GM23338 (cell line): ENCODE results near the gene CTNND2. TPM values are rescaled to one million over a fixed set of nuclear protein-coding genes. Genes with fewer than 3 reads are reported as not detected.

Source experiments
- ATAC-seq: fragments of 200-7000 bp; cut with Tn5 transposase; 3 replicates; pipeline ENCODE4 v1.9.1; 2020
- DNase-seq: peaks from one replicate; pipeline ENCODE4 v3.0.0-alpha.2; 2015; ENCODE audit warnings: low spot score
- H2AFZ ChIP-seq: fragments of 200-600 bp; sonication (generic); 2 replicates; pipeline ENCODE4 v1.8.0; 2016; ENCODE audit warnings: antibody characterized with exemption, mild to moderate bottlenecking, moderate library complexity
- H3F3A ChIP-seq: fragments of 200-600 bp; sonication (generic); replicated peaks from 2 replicates; pipeline ENCODE4 v1.8.0; 2017; ENCODE audit warnings: antibody characterized with exemption, mixed run types, low read depth
- H3K27ac ChIP-seq: fragments of 200-600 bp; sonication (generic); 2 replicates; pipeline ENCODE4 v1.6.1; 2016; ENCODE audit warnings: low read depth
- H3K27me3 ChIP-seq: fragments of 200-600 bp; sonication (generic); 2 replicates; pipeline ENCODE4 v1.8.0; 2016; ENCODE audit warnings: mild to moderate bottlenecking, mixed run types, moderate library complexity; ENCODE audit not compliant: insufficient read depth
- H3K36me3 ChIP-seq: fragments of 200-600 bp; sonication (generic); 2 replicates; pipeline ENCODE4 v1.8.0; 2016; ENCODE audit warnings: mild to moderate bottlenecking; ENCODE audit not compliant: insufficient read depth
- H3K4me1 ChIP-seq: fragments of 200-600 bp; sonication (generic); 2 replicates; pipeline ENCODE4 v1.8.0; 2016; ENCODE audit warnings: mild to moderate bottlenecking, moderate library complexity; ENCODE audit not compliant: insufficient read depth
- H3K4me2 ChIP-seq: fragments of 200-600 bp; sonication (generic); 2 replicates; pipeline ENCODE4 v1.7.1; 2017; ENCODE audit warnings: mixed run types
- H3K4me3 ChIP-seq: fragments of 200-600 bp; sonication (generic); 2 replicates; pipeline ENCODE4 v1.6.1; 2016; ENCODE audit warnings: mixed run types
- H3K79me2 ChIP-seq: fragments of 200-600 bp; sonication (generic); replicated peaks from 2 replicates; pipeline ENCODE4 v1.8.0; 2017; ENCODE audit warnings: mild to moderate bottlenecking; ENCODE audit not compliant: insufficient read depth
- H3K9me2 ChIP-seq: fragments of 200-600 bp; sonication (generic); 2 replicates; pipeline ENCODE4 v1.8.0; 2017; ENCODE audit not compliant: insufficient read depth
- H4K20me1 ChIP-seq: fragments of 200-600 bp; sonication (generic); replicated peaks from 2 replicates; pipeline ENCODE4 v1.8.0; 2017; ENCODE audit warnings: mild to moderate bottlenecking; ENCODE audit not compliant: insufficient read depth
- H3K27ac Mint-ChIP-seq: 2 replicates; pipeline ENCODE4 v1.8.0; 2020; ENCODE audit warnings: inconsistent platforms, mild to moderate bottlenecking, moderate library complexity, mixed read lengths
- H3K27me3 Mint-ChIP-seq: 3 replicates; pipeline ENCODE4 v1.8.0; 2022; ENCODE audit warnings: low read depth, mild to moderate bottlenecking, moderate library complexity, mixed read lengths, inconsistent platforms; ENCODE audit not compliant: insufficient read depth, poor library complexity
- H3K36me3 Mint-ChIP-seq: 3 replicates; pipeline ENCODE4 v1.8.0; 2021; ENCODE audit warnings: low read depth, mild to moderate bottlenecking, inconsistent platforms, moderate library complexity, mixed read lengths
- H3K4me1 Mint-ChIP-seq: 3 replicates; pipeline ENCODE4 v1.8.0; 2020; ENCODE audit warnings: mild to moderate bottlenecking, inconsistent platforms, mixed read lengths
- H3K4me3 Mint-ChIP-seq: 3 replicates; pipeline ENCODE4 v1.8.0; 2021; ENCODE audit warnings: moderate library complexity, mild to moderate bottlenecking, inconsistent platforms, mixed read lengths
- H3K9me3 Mint-ChIP-seq: 3 replicates; pipeline ENCODE4 v1.8.0; 2020; ENCODE audit warnings: moderate library complexity, mild to moderate bottlenecking, inconsistent platforms, mixed read lengths
- CREB1 ChIP-seq: fragments of 250-450 bp; sonication (Bioruptor Pico); IDR thresholded peaks from 2 replicates; pipeline ENCODE4 v1.5.0; 2020; ENCODE audit warnings: low read depth, mild to moderate bottlenecking, moderate library complexity
- ETS1 ChIP-seq: IDR thresholded peaks from 2 replicates; pipeline ENCODE4 v1.6.1; 2016; ENCODE audit warnings: antibody characterized with exemption
- EZH2phosphoT487 ChIP-seq: fragments of 200-600 bp; sonication (generic); IDR thresholded peaks from one replicate; pipeline ENCODE4 v1.8.1; 2018; ENCODE audit warnings: antibody characterized with exemption; ENCODE audit not compliant: unreplicated experiment
- JUNB ChIP-seq: IDR thresholded peaks from one replicate; pipeline ENCODE4 v1.6.1; 2016; ENCODE audit warnings: antibody characterized with exemption; ENCODE audit not compliant: unreplicated experiment
- NANOG ChIP-seq: IDR thresholded peaks from 2 replicates; pipeline ENCODE4 v1.6.1; 2016; ENCODE audit warnings: antibody characterized with exemption, borderline replicate concordance
- POLR2AphosphoS5 ChIP-seq: IDR thresholded peaks from 2 replicates; pipeline ENCODE4 v1.6.1; 2016; ENCODE audit warnings: antibody characterized with exemption, low read depth
- STAT1 ChIP-seq: IDR thresholded peaks from one replicate; pipeline ENCODE4 v1.6.1; 2016; ENCODE audit warnings: antibody characterized with exemption; ENCODE audit not compliant: unreplicated experiment
- polyA plus RNA-seq: library from polyadenylated mRNA; unstranded; fragments of >200 nt; fragmentation: Nextera tagmentation; extraction: Ambion mirVana; gene quantifications from 2 replicates; pipeline ENCODE4 v1.2.1, GENCODE V29; 2016
- total RNA-seq: library from RNA; depleted of rRNA; stranded (reverse); fragments of >200 nt; shearing (Covaris generic); gene quantifications from 2 replicates; pipeline ENCODE4 v1.2.3, GENCODE V29; 2014
- TF ChIP-seq, protein P1 (sequence below): fragments of 250-450 bp; sonication (Bioruptor Pico); IDR thresholded peaks from 2 replicates; pipeline ENCODE4 v1.5.0; 2020; ENCODE audit warnings: mild to moderate bottlenecking, moderate library complexity

Gene CTNND2
- total and polyA plus RNA-seq, 2 experiments from 2014 or later, result 5.1 to 7.0 TPM

GRCh38 chr5:11497651-11498050 is 406.6 kb downstream of the CTNND2 start (continued):
- TF ChIP-seq, protein P1, sequence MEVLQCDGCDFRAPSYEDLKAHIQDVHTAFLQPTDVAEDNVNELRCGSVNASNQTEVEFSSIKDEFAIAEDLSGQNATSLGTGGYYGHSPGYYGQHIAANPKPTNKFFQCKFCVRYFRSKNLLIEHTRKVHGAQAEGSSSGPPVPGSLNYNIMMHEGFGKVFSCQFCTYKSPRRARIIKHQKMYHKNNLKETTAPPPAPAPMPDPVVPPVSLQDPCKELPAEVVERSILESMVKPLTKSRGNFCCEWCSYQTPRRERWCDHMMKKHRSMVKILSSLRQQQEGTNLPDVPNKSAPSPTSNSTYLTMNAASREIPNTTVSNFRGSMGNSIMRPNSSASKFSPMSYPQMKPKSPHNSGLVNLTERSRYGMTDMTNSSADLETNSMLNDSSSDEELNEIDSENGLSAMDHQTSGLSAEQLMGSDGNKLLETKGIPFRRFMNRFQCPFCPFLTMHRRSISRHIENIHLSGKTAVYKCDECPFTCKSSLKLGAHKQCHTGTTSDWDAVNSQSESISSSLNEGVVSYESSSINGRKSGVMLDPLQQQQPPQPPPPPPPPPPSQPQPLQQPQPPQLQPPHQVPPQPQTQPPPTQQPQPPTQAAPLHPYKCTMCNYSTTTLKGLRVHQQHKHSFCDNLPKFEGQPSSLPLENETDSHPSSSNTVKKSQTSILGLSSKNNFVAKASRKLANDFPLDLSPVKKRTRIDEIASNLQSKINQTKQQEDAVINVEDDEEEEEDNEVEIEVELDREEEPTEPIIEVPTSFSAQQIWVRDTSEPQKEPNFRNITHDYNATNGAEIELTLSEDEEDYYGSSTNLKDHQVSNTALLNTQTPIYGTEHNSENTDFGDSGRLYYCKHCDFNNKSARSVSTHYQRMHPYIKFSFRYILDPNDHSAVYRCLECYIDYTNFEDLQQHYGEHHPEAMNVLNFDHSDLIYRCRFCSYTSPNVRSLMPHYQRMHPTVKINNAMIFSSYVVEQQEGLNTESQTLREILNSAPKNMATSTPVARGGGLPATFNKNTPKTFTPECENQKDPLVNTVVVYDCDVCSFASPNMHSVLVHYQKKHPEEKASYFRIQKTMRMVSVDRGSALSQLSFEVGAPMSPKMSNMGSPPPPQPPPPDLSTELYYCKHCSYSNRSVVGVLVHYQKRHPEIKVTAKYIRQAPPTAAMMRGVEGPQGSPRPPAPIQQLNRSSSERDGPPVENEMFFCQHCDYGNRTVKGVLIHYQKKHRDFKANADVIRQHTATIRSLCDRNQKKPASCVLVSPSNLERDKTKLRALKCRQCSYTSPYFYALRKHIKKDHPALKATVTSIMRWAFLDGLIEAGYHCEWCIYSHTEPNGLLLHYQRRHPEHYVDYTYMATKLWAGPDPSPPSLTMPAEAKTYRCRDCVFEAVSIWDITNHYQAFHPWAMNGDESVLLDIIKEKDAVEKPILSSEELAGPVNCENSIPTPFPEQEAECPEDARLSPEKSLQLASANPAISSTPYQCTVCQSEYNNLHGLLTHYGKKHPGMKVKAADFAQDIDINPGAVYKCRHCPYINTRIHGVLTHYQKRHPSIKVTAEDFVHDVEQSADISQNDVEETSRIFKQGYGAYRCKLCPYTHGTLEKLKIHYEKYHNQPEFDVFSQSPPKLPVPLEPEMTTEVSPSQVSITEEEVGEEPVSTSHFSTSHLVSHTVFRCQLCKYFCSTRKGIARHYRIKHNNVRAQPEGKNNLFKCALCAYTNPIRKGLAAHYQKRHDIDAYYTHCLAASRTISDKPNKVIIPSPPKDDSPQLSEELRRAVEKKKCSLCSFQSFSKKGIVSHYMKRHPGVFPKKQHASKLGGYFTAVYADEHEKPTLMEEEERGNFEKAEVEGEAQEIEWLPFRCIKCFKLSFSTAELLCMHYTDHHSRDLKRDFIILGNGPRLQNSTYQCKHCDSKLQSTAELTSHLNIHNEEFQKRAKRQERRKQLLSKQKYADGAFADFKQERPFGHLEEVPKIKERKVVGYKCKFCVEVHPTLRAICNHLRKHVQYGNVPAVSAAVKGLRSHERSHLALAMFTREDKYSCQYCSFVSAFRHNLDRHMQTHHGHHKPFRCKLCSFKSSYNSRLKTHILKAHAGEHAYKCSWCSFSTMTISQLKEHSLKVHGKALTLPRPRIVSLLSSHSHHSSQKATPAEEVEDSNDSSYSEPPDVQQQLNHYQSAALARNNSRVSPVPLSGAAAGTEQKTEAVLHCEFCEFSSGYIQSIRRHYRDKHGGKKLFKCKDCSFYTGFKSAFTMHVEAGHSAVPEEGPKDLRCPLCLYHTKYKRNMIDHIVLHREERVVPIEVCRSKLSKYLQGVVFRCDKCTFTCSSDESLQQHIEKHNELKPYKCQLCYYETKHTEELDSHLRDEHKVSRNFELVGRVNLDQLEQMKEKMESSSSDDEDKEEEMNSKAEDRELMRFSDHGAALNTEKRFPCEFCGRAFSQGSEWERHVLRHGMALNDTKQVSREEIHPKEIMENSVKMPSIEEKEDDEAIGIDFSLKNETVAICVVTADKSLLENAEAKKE (CRISPR knock-in tag), result no peak
- TF ChIP-seq POLR2AphosphoS5 (no peak), STAT1 (no peak), EZH2phosphoT487 (no peak)

DNA sequence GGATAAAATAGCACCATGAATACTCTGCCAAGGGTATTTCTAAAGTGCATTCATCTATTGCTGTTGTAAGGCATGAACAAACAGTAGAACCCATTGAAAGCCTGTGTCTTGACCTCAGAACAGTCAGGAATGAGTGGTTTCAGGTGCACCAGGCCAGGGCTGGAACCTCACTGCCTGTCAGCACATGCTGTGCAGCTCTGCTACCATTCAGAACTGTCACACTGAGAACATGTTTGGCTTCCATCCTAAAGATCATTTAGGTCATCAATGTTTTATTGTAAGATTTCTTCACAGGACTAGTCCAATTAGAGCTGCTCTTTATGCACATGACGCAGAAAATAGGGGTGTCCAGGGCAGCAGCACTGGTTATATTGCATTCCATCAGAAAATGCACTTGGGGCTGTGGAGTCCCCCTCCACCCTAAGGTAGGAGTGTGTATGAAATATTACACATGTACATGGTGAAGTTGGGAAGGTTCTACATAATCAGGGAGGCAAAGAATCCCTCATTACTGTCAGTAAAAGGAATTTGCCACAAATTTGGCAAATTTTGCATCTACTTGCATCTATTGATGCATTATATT is 408.0 kb downstream of the CTNND2 start:
- no peaks in the 10 kb centered on the region for H3K9me2 ChIP-seq
- H3K4me1 ChIP-seq, result no peaks in the 10 kb centered on the region; the same call in 1 of the 2 replicates
- Mint-ChIP-seq H3K4me3 (no peak overlapping the region), H3K27ac (no peak overlapping the region), H3K36me3 (no peaks in the 10 kb centered on the region), H3K27me3 (peaks cover 7% of the 10 kb centered on the region), H3K9me3 (no peaks in the 10 kb centered on the region; the same call in 2 of the 3 replicates), H3K4me1 (no peaks in the 10 kb centered on the region)
- H4K20me1 ChIP-seq, result no peaks in the 10 kb centered on the region
- no peak overlapping the region for H3K4me2 ChIP-seq
- H3K79me2 ChIP-seq, result no peaks in the 10 kb centered on the region
- H2AFZ ChIP-seq, result no peak overlapping the region
- DNase-seq (no peak), ATAC-seq (no peak)
- no peaks in the 10 kb centered on the region for H3K36me3 ChIP-seq
- no peak overlapping the region for H3K4me3 ChIP-seq
- H3K27ac ChIP-seq, result no peak overlapping the region
- H3F3A ChIP-seq, result no peaks in the 10 kb centered on the region
- H3K27me3 ChIP-seq, result no peaks in the 10 kb centered on the region
- no peak for TF ChIP-seq ETS1
- no peak for TF ChIP-seq NANOG
- TF ChIP-seq CREB1 (CRISPR knock-in tag), result no peak
- no peak for TF ChIP-seq POLR2AphosphoS5
- TF ChIP-seq JUNB, result no peak
- no peak for TF ChIP-seq EZH2phosphoT487
- TF ChIP-seq, protein P1 (CRISPR knock-in tag), result no peak
